HTR-8/SVneo (cell line): ENCODE data around the gene TMIE.

Experiments used
- DNase-seq: peaks from one replicate; pipeline ENCODE4 v3.0.0; 2011; ENCODE audit warnings: low spot score, mixed read lengths; ENCODE audit not compliant: insufficient read length
- FAIRE-seq: peaks from 2 replicates; lab custom pipeline; 2011; peaks lifted over from hg19 to GRCh38; lab: Jason Lieb, UNC

Gene TMIE

DNA sequence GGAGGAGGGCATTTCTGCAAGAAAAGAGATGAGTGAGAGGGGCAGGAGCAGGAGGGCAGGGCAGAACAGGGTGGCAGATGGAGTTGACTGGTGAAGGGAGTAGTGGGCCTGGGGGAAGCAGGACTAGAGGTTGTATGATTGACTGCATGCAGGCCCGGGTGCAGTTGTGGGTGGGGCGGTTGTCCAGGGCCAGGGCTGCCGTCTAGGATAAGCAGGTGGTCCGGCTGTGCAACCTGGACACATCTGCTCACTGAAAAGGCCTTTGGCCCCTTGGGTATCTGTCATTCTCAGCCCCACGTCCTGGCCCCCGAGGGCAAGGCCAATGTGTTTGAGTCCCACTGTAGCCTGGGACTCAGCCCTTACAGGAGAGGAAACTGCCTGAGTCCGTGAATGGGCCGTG is 33.1 kb upstream of the TMIE start:
- DNase-seq (no peak), FAIRE-seq (no peak)

- FAIRE-seq (no peak), DNase-seq (no peak)
Observed at GRCh38 chr3:46668591-46668990, 32.6 kb upstream of the TMIE start.

- no peak for FAIRE-seq
- DNase-seq = no peak
Observed at GRCh38 chr3:46669191-46669999, 31.8 kb upstream of the TMIE start.

- FAIRE-seq (no peak), DNase-seq (no peak)
Observed at GRCh38 chr3:46670000-46670890, 30.9 kb upstream of the TMIE start.

DNA sequence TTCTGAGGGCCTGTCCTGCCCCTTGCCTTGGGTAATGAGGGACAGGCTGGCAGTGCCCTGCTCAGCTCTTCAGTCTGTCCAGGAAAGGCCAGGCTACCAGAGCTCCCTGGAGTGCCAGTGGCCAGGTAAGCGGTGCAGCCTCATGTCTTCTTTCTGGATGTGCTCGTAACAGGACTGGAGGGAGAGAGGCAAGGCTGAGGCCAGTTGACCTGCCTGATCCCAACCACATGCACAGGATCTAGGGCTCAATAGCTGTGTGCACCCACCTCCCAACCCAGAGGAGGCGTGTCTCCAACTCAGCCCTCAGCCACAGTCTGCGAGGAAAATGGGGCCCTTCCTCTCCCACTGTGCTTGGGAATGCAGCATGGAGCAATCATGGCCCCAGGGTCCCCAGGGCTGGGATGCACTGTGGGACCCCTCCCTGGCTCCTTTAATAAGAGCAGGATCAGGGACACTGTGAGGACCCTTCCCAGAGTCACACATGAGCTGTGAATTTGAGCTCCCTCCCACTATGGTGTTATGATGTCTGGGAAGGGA is 30.2 kb upstream of the TMIE start:
- FAIRE-seq = no peak
- no peak for DNase-seq

- FAIRE-seq (no peak), DNase-seq (no peak)
Observed at GRCh38 chr3:46671541-46672348, 29.4 kb upstream of the TMIE start.

GRCh38 chr3:46672349-46672695 is 28.9 kb upstream of the TMIE start:
- FAIRE-seq (no peak), DNase-seq (no peak)

DNA sequence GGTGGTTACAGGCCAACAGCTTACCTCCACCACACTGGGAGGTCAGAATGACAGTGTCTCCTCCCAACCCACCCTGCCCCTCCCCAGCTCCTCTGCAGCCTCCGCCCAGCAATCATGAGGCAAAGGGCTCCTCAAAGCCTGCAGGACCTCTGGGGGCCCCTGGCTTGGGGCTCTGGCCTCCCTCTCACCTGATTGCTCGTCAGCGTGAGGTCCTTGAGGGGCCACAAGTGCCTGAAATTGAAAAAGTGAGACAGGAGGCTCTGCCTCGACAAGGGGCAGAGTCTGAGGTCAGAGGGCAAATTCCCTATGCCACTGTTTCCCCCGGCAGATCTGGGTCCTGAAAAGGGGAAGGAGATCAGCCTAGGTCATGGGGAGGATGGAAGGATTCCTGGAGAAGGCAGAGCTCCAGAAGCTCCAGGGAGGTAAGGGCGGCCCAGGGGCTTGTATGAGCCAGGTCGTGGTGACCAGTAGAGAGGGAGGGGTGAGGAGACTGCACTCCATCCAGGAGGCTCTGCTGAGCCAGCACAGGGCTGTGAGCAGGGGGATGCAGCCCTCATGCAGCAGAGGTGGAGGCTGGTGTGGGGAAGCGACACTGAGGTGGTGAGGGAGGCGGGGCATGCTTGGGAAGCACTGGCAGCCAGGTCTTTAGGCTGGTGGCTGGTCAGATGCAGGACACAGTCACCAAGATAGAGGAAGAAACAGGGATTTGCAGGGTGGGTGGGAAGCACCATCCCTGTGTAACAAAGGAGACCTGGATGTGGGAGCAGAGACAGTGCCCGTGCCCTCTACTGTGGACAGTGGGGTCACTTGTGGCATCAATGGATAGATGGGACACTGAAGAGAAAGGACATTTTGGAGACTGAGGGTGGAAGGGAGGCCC is 27.8 kb upstream of the TMIE start:
- FAIRE-seq = no peak
- no peak for DNase-seq

DNA sequence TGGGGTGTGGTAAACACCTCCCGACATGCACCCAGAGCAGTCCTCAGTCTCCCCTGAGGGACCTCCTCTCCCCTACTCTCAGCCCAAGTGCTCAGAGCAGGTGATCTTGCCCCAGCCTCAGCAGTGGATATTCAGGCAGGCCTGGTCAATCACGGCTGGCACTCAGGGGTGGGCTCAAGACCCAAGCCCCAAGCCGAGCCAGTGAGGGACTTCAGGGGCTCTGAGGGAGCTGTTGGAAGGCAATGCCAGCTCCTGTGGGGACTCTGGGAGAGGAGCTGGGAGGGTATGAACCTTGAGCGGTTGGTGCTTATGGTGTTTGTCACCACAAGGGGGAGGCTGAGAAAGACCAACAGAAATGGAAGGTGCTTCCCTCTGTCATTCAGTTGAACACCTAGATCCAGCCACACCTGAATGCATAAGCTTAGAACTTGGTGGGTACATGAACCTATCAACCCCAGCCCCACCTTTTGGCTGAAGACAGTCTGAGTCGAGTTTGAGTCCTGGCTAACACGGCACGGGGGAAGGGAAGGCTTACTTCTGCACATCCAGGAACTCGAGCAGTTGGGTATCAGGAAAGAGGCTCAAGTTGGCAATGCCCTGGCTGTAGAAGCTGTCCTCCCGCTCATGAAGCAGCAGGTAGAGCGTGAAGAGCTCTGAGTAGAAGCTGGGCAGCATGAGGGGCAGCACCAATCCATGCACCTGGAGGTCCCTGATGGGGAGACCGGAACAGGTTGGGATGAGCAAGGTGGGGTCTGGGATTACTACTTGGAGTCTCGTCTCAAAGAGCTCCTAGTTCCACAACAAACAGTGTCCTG is 27.0 kb upstream of the TMIE start:
- FAIRE-seq (no peak), DNase-seq (no peak)

DNA sequence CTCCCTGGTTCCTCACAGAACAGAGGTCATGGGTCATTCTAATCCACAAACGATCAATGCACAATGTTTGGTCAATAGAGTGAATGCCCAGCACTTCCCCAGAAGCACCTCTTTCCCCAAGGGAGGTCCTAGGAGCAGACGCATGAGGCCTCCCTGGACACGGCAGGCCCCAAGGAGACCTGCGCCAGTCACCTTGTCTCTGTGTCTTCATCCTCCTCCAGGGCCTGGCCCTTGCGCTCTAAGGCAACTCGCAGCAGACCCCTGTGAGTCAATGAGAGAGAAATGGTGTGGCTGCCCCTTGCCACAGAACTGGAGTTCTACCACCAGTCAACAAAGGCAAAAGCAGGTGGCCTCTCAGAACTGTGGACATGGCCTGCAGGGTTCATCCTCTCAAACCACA is 25.8 kb upstream of the TMIE start:
- DNase-seq = no peak
- FAIRE-seq = no peak

DNA sequence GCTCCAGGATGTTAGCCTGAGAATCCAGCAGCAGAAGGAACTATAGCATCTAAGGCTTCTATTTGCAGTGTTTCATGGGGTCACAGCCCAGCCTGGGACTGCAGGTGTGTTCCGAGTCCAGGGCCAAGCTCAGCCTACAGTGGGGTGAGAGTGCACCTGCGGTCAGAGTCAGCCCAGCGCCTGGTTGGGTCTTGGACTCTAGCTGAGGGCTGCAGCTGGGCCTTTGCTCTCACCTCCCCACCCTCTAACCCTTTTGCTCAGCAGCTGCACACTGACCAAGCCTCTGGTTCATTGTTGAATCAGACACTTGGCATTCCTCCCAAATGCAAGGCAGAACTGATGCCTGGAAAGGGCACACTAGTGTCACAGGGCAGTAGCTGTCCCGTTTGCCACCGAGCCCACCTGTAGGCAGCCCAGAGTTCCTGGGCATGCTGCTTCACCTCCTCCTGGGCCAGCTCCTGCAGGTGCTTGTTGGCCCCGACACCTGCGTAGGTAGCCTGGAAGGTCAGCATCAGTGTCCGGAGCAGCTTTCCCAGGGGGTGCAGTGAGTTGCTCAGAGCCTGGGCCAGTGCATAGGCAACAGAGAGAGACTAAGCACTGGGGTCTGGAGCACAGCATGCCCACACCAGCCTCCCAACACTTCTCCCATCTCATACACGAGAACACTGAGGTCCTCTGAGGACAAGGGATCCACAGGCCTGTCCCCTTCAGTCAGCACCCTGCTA is 25.2 kb upstream of the TMIE start:
- FAIRE-seq (no peak), DNase-seq (no peak)

DNA sequence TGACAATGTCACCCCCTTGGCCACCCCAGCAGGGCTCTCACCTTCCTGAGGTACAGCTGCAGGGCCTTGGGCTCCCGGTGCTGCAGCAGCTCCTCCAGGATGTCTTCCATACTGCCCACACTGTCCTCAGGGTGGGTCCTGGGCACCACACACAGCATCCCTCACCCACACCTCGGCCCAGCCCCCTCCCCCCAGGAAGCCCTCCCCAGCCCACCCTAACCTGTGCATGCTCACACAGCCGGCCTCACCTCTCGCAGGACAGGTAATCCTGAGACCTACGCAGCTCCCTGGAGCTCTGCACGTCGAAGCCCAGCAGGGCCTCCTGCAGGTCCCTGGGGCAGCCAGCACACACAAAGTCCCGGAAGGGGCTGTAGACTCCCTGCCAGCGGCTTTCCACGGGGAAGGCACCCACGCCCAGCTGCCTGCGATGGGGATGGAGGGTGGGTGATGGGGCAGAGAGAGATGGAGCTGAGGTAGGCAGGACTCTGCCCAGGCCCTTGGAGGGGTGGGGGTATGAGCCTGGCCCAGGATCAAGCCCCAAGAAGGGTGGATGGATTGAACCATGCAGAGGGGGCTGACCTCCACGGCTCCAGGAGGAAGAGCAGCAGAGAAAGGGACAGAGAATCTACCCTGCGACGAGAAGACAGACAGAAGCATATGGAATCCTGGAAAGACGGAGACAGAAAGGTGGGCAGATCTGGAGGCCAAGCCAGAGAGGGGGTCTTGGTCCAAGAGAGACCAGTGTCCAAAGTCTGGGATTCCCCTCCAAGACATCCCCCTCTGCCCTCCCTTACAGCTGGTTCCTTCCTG is 24.4 kb upstream of the TMIE start:
- DNase-seq (no peak), FAIRE-seq (no peak)

DNA sequence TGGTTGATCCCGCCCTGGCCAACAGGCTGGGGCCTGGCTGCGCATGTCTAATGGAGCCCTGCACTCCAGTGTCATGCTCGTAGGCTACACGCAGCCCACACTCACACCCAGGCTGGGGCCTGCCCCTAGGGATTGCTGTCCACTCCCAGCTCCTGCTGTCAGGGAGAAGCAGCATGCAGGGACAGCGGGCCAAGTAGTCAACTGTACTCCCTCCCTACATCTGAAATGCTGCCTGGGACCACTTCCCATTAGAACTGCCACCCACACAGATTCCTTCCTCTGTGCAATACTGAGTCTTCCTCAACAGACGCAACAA is 23.8 kb upstream of the TMIE start:
- DNase-seq (no peak), FAIRE-seq (no peak)

GRCh38 chr3:46678280-46678679 is 22.9 kb upstream of the TMIE start:
- DNase-seq (no peak), FAIRE-seq (no peak)

GRCh38 chr3:46679681-46680080 is 21.5 kb upstream of the TMIE start:
- no peak for FAIRE-seq
- no peak for DNase-seq

DNA sequence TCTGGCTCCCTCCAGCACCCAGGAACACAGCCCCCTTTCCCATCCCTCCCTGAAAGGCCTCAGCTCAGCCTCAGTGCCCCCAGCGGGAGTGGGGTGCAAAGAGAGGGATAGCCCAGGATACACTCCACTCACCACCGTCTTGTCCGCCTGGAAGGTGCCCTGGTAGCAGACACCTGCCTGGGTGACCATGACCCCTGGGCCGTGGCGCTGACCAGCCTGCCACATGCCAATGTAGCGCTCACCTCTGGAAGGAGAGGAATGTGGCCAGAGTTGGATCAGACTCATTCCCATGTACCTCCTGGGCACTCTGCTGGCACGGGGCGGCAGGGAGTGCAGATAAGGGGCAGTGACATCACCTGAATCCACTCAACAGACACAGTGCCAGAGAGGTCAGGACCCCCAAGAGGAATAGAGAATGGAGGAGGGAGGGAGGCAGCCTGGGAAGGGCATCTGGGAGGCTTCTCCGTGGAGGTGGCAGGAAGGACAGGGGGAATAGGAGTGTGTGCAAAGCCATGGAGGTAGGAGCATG is 20.8 kb upstream of the TMIE start:
- FAIRE-seq (no peak), DNase-seq (no peak)

DNA sequence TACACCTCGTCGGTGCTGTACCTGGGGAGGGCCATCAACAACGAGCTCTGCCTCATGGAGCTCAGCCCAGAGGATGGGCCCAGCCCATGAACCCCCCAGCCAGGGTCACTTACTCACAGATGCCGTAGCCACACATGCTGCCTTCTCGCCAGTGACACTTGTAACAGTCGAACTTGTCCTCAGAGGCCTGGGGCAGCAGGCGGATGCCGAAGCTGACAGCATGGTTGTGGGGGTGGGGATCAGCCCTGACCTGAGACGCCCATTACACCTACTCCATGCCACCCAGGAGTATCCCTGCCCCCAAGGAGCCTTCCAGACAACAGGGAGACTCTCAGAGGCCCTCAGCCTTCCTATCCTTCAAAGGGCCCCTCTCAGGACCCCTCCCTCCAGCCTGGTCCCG is 19.8 kb upstream of the TMIE start:
- FAIRE-seq (no peak), DNase-seq (no peak)
